Keratinocyte (primary cell): ENCODE measurements around the gene TBXAS1.

ENCODE experiments used
- CTCF ChIP-seq, 3 experiments: IDR thresholded peaks in 1 of 3; conservative IDR thresholded peaks in 1 of 3; optimal IDR thresholded peaks in 1 of 3; 2 replicates in 2 of 3; 3 replicates in 1 of 3; pipeline versions ENCODE3 to v1.5.1; 2011; ENCODE audit warnings: low read length in 3 of 3, mild to moderate bottlenecking in 3 of 3, moderate library complexity in 2 of 3, control low read depth in 1 of 3, inconsistent platforms in 1 of 3; ENCODE audit not compliant: insufficient read depth in 2 of 3; ENCODE audit errors: extremely low read depth in 1 of 3
- EZH2 ChIP-seq: IDR thresholded peaks from one replicate; pipeline ENCODE4 v1.6.1; 2012; ENCODE audit warnings: inconsistent platforms, mild to moderate bottlenecking, low read length, moderate library complexity

DNA sequence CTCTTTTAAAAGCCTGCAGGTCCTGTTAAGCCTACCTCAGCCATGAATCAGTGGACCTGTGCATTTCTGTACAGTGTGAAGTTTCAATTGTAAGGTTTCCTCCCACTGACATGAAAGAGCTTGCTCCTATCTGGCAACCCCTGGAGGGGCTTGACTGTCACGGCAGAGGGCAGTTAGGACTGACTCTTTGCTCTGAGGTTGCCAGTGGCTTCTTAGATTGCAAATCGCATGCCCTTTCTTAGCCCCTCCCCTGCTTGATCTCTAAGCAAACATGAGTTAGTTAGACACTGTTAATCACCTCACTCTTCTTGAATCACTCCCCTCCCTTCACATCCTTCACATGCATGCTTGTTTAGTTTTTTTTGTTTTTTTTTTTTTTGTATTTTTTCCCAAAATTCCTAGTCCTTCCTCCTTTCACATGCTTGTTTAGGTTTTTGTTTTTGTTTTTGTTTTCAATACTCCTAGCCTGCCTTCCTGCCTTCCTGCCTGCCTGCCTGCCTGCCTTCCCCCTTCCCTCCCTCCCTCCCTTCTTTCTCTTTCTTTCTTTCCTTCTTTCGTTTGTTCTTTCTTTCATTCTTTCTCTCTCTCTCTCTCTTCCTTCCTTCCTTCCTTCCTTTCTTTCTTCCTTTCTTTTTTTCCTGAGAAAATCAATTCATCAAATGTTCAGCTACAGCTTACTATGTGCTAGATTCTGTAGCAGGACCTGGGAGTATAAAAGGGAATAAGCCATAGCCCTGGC is 45.2 kb upstream of the TBXAS1 start:
- TF ChIP-seq CTCF (optimal IDR thresholded peaks at IDR 0.05 in 1 of 3, IDR thresholded peaks at IDR 0.05 in 1 of 3, conservative IDR thresholded peaks at IDR 0.05 in 1 of 3; ENCODE audit: extremely low read depth in 1 of 3, insufficient read depth in 2 of 3, low read length in 3 of 3) (no peak), EZH2 (no peak)
